ENCODE measurements around the gene EBF4.
A peak's percentile ranks its signal among the peaks of the same experiment; 100 is the strongest.

Gene EBF4

DNA sequence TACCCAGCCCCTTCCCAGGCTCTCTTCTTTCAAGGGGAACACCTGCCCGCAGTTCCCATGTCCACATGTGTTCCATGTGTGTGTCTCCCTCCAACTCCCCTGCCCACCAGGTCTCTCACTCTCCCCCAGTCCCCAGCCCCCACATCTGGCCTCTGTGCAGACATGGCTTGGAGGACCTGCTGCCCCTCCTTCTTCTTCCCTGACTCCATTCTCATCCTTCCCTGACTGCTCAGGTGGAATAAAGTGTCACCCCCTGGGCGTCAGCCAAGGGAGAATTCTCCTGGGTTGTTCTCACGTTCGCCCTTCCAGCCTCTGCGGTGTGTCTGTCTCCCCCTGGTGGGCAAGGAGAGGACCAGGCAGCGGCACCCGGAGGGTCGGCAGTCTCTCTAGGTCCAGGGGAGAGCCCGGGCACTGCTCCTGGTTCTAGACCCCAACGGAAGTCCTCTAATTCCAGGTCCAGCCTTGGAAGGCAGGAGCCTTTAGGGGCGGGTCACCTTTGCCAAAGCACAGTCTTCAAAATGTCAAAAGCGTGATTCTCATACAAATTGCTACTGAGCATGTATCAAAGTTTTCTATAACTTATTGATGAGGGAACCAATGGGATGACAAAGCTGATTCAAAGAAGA lies 50.5 kb downstream of the EBF4 start:
- DNase-seq (ENCODE audit: low read depth in 2 of 2): peak; percentile 53 to 63

DNA sequence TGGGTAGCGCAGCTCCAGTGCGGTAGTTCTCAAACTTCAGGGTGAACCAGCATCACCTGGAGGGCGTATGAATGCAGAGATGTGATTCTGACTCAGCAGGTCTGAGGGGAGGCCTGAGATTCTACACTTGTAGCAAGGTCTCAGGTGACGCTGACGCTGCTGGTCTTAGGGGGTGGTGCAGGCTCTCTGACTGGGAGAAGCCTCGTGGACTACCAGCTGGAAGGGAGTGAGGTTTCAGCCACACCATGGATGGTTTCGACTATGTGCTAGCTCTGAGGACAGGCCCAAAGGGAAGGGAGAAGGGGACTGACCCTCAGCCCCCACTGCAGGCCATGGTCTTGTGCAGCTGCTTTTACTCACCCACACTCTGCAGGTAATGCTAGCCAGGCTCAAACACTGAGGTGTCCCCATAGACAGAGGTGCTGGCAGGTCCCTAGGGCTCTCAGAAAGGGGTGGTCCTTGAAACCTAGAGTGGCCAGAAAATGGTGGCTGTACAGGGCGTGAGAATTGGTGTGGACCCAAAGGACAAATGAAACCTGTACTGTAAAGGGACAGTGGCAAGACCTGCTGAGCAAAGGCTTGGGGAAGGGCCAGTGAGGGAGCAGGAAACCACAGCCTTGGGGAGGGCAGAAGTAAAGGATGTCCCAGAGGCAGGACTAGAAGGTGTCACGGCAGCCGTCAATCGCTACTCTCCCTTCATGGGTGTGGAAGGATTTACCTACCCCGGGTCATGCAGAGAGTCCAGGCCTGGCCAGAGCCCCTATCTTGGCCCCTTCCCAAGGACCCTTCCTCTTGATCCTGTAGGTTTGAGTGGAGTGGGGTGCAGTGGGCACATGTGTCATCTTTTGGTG lies 52.7 kb downstream of the EBF4 start:
- no peak for DNase-seq (ENCODE audit: low read depth in 2 of 2)

DNA sequence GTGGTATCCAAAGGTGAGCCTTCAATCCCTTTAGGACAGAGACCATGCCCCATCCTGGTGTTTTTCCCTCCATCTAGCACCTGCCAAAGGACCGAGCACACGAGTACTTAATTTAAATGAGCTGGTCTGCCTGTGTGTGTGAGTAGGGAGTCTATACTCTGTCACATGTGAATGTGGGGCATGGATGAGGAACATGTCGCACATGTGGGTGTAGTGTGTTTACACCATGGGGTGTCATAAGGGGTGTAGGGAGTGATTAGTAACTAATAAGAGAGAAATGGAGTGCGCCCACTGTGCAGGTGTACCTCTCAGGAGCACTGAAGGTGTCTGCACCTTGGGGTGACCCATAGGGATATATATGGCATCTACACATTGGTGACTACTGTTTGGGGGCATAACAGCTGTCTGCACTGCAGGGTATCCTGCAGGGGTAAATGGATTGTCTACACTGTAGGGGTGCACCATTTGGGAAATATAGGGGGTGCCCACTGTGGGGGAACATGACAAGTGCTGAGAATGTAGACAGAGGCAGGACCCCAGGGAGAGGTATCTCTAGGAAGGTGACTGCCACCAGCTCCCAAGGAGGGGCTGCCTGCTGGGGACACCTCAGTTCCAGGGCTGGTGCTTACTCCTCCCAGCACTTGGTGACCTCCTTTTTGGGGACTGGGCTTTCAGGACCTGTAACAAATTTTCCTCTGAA lies 53.5 kb downstream of the EBF4 start:
- no peak for DNase-seq (ENCODE audit: low read depth in 2 of 2)

DNA sequence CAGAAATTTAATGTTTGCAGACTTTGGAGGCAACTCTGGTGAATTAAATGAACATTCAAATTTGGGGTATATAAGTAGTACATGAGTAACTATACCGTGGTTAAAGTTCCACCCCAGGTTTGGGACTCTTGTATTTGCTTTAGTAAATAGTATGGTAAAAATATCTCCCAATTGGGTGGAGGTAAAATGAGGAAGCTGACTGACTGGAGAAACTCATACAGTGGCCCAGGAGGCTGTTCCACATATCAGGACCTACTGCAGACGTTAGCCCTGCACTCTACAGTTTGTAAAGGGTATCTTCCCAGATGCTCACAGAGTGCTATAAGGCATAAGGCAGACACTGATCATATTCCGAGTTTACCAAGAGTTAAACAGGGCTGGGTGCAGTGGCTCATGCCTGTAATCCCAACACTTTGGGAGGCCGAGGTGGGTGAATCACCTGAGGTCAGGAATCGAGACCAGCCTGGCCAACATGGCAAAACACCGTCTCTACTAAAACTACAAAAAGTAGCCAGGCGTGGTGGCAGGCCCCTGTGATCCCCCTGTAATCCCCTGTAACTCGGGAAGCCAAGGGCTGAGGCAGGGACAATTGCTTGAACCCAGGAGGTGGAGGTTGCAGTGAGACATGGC lies 54.2 kb downstream of the EBF4 start:
- DNase-seq (ENCODE audit: low read depth in 2 of 2): no peak

DNA sequence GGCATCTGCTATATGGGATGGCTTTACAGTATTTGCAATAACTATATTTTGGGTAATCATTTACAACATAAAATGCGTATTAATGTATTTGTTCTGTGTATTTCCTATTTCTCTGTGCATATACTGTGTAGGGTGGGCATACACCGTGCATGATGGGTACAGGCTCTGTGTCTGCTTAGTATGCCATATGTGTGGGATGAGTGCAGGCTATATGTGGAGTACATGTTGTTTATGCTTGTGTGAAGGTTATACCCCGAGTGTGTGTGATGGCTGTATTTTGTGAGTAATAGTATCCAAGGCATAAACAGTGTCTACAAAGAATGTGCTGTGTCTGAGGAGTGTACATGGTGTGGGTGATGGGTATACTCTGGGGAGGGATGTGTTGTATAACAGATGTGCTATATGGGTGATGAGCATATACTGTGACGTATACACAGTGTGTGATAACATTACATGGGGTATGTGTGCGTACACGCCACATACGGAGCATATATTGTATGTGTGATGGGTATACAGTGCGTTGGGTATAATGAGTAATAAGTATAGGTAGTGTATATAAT lies 55.2 kb downstream of the EBF4 start:
- no peak for DNase-seq (ENCODE audit: low read depth in 2 of 2)

DNA sequence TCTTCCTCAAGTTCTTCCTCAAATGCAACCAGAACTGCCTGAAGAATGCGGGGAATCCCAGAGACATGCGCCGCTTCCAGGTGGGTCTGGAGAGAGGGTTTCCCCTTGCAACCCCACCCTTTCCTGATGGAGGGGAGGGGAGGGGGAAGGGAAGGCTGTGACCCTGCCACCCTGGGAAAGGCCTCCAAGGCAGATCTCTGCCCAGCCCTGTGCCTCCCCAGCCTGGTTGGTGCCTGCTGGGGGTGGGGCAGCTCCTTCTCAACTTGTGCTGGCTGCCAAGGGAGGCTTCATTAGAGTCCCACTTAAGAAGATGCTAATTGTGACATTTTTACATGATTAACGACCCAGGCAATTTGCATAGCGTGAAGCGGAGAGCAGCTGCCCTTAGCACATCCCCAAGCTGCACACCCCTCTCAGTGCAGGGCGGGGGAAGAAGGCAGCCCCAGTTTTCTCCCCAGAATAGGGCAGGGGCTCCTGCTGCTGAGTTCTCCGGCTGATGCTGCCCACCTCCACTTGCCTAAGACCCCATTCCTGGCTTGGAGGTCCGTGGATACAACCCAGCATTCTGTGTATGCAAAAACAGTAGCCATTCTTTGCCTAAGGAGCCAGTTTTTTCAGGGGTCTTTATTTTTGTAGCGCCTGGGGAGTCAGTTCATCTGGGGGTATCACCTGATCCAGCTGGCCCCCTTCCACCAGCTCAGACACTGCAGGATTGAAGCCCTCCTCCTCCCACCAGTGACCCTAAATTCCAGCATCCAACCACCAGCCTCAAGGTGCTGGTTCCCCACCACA lies 56.2 kb downstream of the EBF4 start:
- DNase-seq (ENCODE audit: low read depth in 2 of 2): no peak

DNA sequence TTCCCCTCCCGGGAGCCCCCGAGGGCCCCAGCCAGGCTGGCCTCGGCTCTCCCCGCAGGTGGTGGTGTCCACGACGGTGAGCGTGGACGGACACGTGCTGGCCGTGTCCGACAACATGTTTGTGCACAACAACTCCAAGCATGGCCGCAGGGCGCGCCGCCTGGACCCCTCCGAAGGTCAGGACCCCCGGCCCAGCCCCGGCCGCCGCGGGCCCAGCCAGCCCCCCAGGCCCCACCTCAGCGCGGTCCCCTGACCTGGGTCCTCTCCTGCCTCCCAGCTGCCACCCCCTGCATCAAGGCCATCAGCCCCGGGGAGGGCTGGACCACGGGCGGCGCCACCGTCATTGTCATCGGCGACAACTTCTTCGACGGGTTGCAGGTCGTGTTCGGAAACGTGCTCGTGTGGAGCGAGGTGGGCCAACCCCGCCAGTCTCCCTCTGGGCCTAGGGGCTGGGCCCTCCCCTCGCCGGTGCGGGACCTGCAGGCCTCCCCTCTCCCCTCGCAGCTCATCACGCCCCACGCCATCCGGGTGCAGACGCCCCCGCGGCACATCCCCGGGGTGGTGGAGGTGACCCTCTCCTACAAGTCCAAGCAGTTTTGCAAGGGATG lies 56.9 kb downstream of the EBF4 start:
- DNase-seq (ENCODE audit: low read depth in 2 of 2): no peak

DNA sequence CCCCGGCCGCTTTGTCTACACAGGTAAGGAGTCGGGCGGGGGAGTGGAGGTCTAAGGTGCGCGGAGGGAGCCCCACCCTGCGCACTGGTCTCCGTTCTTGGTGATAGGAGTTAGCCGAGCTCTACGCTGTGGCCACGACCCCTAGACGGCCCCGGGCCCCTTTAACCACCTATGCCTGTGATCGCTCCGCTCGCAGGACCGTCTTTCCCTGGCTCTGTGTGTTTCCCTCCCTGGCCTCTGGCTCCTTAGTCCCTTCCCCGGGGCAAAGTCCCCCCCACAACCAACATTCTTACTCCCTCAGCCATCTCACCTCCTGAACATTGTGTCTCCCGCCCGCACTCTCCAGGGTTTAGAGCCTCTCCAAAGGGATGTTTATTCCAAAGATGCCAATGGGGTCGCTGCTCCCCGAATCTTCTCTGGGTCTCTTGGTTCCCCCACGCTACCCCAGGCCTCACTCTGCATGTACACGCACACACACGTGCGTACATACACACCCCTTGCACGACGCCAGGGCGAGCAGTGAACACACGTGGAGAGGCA lies 57.4 kb downstream of the EBF4 start:
- no peak for DNase-seq (ENCODE audit: low read depth in 2 of 2)

DNA sequence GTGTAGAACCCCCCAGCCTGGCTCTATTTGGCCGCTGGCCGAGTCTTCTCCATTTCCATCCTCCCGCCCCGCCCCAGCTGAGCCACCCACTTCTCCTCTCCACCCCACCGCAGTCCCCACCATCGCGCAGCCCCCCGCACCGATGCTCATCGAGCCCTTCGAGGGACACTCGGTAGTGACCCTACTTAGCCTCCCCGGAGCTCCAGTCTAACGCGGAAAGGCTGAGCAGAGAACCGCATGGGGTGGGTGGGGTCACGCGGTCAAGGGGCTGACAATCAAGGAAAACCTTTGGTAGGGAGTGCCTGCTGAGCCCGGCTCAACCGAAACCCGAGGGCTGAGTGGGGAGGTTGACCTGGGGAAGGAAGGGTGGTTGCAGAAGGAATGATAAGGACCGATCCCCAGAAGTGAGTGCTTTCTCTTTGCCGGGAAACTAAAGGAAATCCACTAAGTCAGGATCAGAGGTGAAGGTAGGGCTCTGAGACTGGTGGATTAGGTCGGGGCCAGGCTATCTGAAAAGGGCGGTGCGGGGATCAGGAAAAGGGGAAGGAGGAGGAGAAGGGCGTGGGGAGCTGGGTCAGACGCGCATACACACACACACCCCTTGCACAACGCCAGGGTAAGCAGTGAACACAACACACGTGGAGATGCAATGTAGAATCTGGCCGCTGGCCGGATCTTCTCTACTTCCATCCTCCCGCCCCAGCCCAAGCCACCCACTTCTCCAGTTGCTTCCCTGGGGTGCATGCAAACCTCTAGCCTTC lies 58.1 kb downstream of the EBF4 start:
- no peak for DNase-seq (ENCODE audit: low read depth in 2 of 2)

DNA sequence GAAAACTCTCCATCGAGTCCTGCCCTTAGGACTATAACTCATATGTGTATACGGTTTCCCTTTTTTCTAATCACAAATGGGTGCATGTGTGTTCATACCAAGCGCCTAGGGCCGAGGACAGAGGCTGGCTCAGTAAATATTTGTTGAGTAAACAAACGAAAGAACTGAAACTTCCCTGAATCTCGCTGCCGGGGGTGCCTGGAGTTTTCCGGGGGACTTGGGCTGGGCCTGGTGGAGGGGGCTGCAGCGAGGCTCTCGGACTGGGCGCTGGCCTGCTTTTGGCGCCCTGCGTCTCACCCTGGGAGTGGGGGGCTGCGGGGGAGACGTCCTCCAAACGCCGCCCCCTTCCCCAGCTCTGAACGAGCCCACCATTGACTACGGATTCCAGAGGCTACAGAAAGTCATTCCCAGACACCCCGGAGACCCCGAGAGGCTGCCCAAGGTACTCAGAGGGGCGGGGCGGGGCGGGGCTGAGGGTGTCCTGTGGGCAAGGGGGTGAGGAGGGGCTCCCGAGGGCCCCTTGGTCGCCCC lies 58.8 kb downstream of the EBF4 start:
- no peak for DNase-seq (ENCODE audit: low read depth in 2 of 2)

DNA sequence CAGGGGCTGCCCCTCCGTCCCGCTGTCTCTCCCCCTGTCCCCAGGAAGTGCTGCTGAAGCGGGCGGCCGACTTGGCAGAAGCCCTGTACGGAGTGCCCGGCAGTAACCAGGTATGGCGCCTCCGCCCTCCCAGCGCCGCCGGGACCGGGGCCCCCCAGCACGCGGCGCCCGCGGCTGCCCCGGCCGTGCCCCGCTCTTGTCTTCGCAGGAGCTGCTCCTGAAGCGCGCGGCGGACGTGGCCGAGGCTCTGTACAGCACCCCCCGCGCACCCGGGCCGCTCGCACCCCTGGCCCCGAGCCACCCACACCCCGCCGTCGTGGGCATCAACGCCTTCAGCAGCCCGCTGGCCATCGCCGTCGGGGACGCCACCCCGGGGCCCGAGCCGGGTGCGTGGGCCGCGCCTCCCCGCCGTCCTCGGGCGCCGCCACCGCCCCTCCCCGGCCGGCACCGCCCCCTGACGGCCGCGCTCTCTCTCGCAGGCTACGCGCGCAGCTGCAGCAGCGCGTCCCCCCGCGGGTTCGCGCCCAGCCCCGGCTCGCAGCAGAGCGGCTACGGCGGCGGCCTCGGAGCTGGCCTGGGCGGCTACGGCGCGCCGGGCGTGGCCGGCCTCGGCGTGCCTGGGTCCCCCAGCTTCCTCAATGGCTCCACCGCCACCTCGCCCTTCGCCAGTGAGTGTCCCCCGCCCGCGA lies 59.4 kb downstream of the EBF4 start:
- peak in 1 of 2 donors; percentile 50 for DNase-seq (ENCODE audit: low read depth in 2 of 2)

DNA sequence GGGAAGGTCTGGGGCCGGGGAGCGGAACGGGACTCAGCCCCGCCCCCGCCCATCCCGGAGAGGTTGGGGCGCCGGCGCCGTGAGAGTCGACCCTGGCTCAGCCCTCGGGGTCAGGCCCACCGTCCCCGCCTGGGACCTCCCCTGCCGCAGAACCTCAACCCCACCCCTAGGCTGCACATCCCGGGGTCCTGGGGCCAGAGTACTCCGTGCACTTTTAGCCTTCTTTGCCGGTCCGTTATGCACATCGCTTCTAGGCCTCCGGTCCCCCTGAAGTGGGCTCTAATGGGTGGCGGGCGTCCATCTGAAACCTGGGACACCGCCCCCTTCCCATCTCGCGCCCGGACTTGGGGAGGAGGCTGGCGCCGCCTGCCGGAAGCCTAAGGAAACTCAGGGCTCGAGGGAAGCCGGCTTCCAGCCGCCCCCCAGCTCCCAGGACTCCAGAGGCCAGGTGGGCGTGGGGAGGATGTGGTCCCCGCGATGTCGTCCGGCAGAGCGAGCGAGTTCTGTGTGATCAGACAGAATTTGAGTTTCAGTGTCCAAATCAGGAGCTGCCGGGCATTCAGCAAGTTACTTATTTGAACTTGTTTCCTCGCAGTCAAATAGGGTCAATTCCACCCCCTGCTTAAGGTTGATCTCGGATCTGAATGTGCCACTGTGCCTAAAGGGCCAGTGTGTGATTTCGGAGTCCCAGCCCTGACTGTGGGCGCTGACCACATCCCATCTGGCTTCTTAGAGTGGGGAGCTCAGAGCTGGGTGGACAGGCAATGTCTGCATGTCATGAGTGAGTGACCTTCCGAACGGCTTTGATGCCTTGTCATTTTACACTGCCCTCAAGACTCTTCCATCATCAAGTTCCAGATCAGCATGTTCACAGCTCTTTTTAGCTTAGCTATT lies 60.2 kb downstream of the EBF4 start:
- DNase-seq (ENCODE audit: low read depth in 2 of 2): no peak

DNA sequence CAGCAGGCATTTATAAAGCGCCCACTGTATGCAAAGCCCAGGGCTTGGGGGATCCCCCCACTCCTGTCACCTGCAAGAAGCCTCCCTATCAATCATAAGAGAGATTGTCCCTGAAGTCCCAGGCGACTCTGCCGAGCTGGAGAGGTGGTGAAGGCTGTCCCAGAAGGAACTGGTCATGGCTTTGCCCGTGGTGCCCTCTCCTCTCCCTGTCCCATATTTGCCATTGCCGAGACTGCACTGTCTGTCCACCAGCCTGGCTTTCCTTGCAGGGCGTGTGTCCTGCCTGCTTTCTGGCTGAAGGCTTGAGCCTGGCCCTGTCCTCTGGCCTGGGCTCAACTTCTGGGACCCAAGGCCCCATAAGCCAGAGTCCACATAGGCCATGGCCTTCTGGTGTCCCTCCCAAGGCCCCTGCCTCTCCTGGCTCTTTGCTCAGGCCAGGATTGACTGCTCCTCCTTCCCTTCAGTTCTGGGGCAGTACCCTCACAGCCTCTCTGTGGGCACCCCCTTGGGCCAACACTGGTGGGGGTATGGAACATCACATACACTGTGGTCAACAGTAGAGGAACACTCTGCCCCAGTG lies 61.0 kb downstream of the EBF4 start:
- DNase-seq (ENCODE audit: low read depth in 2 of 2): no peak

DNA sequence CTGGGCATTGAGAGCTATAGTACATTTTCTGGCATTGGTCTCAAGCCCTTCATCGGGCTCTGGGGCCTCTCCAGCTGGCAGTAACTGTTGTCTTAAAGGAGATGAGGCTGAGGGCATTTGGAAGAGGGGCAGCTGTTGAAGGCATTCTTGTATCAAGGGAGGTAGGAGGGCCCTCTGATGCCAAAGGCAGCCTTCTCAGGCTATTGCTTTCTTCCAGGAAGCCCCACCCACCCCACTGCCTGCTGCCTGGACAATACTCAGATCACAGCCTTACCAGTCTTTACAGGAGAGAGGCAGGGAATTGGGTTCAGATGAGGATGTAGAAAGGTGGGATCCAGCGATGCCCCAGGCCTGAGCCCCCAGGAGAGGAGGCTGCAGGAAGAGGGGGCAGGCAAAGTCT lies 61.8 kb downstream of the EBF4 start:
- no peak for DNase-seq (ENCODE audit: low read depth in 2 of 2)

DNA sequence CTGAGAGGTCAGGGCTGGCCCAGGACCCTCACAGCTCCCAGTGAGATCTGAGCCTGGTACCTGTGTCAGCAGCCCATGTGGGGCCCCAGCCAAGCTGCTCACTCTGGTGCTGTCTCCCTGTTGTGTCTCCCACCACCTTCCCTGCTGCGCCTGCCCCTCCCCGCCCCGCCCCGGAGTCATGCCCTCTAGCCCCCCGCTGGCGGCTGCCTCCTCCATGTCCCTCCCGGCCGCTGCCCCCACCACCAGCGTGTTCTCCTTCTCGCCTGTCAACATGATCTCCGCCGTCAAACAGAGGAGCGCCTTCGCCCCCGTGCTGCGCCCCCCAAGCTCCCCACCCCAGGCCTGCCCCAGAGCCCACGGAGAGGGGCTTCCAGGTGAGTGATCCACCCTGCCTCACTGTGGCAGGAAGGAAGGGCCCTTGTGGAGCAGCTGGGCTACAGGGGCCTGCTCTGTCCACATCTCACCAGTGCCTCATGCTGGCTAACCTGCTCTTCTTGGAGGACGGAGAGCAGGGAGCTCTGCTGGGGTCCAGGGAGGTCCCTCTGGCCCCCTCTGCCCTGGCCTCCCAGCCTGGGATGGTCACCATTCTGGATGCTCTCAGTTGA lies 63.0 kb downstream of the EBF4 start:
- DNase-seq (ENCODE audit: low read depth in 2 of 2): no peak

DNA sequence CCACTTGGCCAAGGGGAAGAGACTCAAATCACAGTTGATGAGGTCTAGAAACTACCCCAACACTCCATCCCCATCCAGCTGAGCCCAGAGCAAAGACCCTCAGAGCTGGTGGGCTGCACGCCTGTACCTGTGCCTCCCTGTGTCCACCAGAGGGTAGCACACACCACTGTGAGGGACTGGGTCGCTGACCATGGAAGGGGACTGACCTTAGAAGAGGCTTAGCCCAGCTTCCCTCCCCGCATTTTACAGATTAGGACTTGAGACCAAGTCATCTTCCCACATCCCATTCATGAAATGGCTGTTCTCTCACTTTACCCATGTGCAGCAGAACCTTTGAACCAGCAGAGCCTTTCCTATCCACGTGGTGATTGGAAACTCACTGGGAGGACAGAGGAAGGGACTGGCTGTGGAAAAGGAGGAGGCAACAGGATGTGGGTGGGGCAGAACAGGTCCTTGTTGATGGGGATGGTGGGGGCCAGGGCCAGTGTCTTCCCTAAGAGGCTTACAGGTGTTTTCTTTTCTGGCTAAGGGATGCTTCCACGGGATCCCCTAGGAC lies 63.6 kb downstream of the EBF4 start:
- DNase-seq (ENCODE audit: low read depth in 2 of 2): no peak

DNA sequence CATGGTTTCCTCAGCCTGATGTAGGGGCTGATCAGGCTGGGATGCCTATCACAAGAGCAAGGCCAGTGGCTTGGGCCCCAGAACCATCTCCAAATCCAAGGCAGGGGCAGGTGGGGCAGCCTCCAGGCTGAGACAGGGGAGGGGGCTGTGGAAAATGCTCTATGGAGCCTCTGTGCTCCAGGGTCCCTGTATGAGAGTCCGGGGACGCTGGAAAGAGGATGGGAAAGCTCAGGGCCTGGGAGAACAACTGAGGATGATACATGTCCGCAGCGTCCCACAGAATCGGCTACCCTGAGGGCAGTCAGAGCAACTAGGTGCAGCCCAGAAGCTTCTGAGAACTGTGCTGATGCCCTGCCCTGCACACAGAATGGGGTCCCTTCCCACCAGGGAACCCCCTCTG lies 64.4 kb downstream of the EBF4 start:
- no peak for DNase-seq (ENCODE audit: low read depth in 2 of 2)
